PC-3 (cell line): Measurements from ENCODE around the gene TENM4. TPM values are rescaled to one million over a fixed set of nuclear protein-coding genes. Genes with fewer than 3 reads are reported as not detected.

Experiments
- ATAC-seq: fragments of 200-7000 bp; cut with Tn5 transposase; 2 replicates; pipeline ENCODE4 v1.9.1; 2020; ENCODE audit warnings: mild to moderate bottlenecking, moderate library complexity
- BruUV-seq: library from RNA; stranded (reverse); fragments of 400-500 nt; replicated peaks from 2 replicates; lab custom pipeline; 2021; lab: Mats Ljungman, UMichigan
- CTCF ChIA-PET: fragments of 300-600 bp; sonication (Branson Sonifier 250); formaldehyde crosslinking; loops from one replicate; lab custom pipeline; 2022; ENCODE audit warnings: antibody characterized with exemption; lab: Charles Lee
- POLR2A ChIA-PET: fragments of 300-600 bp; sonication (Branson Sonifier 250); formaldehyde crosslinking; loops from one replicate; lab custom pipeline; 2022; ENCODE audit warnings: antibody characterized with exemption; ENCODE audit not compliant: unreplicated experiment; lab: Charles Lee
- DNase-seq: peaks from one replicate; pipeline ENCODE4 v3.0.0-alpha.2; 2015
- H2AFZ ChIP-seq: fragments of 300-600 bp; sonication (generic); 2 replicates; pipeline ENCODE4 v1.6.0; 2016; ENCODE audit warnings: antibody characterized with exemption, low read length
- H3F3A ChIP-seq: fragments of 300-600 bp; sonication (generic); one replicate; pipeline ENCODE4 v1.6.0; 2017; ENCODE audit warnings: antibody characterized with exemption, low read length, control low read depth, mild to moderate bottlenecking; ENCODE audit not compliant: unreplicated experiment
- H3K27ac ChIP-seq: fragments of 300-600 bp; sonication (generic); 2 replicates; pipeline ENCODE4 v1.5.1; 2016; ENCODE audit warnings: mild to moderate bottlenecking, low read length
- H3K27me3 ChIP-seq: fragments of 300-600 bp; sonication (generic); 2 replicates; pipeline ENCODE4 v1.6.1; 2016; ENCODE audit warnings: low read length, mixed read lengths
- H3K36me3 ChIP-seq: fragments of 300-600 bp; sonication (generic); 2 replicates; pipeline ENCODE4 v1.6.1; 2016; ENCODE audit warnings: low read depth, mixed run types, low read length, mixed read lengths
- H3K4me1 ChIP-seq: fragments of 300-600 bp; sonication (generic); 2 replicates; pipeline ENCODE4 v1.5.1; 2016; ENCODE audit warnings: low read length; ENCODE audit not compliant: insufficient read depth
- H3K4me2 ChIP-seq: fragments of 300-600 bp; sonication (generic); 2 replicates; pipeline ENCODE4 v1.6.0; 2016; ENCODE audit warnings: low read length
- H3K4me3 ChIP-seq: fragments of 300-600 bp; sonication (generic); 2 replicates; pipeline ENCODE4 v1.5.1; 2016; ENCODE audit warnings: mild to moderate bottlenecking, low read length, mixed read lengths
- H3K79me2 ChIP-seq: fragments of 300-600 bp; sonication (generic); 2 replicates; pipeline ENCODE4 v1.6.1; 2017; ENCODE audit warnings: low read length, mixed read lengths
- H3K9ac ChIP-seq: fragments of 300-600 bp; sonication (generic); 2 replicates; pipeline ENCODE4 v1.6.0; 2016; ENCODE audit warnings: mild to moderate bottlenecking, low read length
- H3K9me2 ChIP-seq: fragments of 300-600 bp; sonication (generic); replicated peaks from 2 replicates; pipeline ENCODE4 v1.6.1; 2016; ENCODE audit warnings: mixed run types, low read length, mixed read lengths
- H3K9me3 ChIP-seq: fragments of 300-600 bp; sonication (generic); 2 replicates; pipeline ENCODE4 v1.6.1; 2016; ENCODE audit warnings: low read length, mixed read lengths
- H4K20me1 ChIP-seq: fragments of 300-600 bp; sonication (generic); 2 replicates; pipeline ENCODE4 v1.6.1; 2016; ENCODE audit warnings: low read length, mixed read lengths
- CTCF ChIP-seq: fragments of 300-600 bp; sonication (generic); conservative IDR thresholded peaks from 2 replicates; pipeline ENCODE4 v1.5.1; 2017; ENCODE audit warnings: antibody characterized with exemption, low read depth, mild to moderate bottlenecking, low read length
- EZH2 ChIP-seq: fragments of 300-600 bp; sonication (generic); IDR thresholded peaks from one replicate; pipeline ENCODE4 v1.6.1; 2017; ENCODE audit warnings: antibody characterized with exemption, mild to moderate bottlenecking, low read length; ENCODE audit not compliant: unreplicated experiment
- EZH2phosphoT487 ChIP-seq: fragments of 300-600 bp; sonication (generic); IDR thresholded peaks from 2 replicates; pipeline ENCODE4 v1.6.1; 2018; ENCODE audit warnings: mild to moderate bottlenecking, antibody characterized with exemption, low read length, borderline replicate concordance
- intact Hi-C: fragments of 100-400 bp; cut with micrococcal nuclease; formaldehyde crosslinking; loops from 2 replicates; pipeline ENCODE4 v1.9.0; 2023
- total RNA-seq: library from RNA; depleted of rRNA; stranded (reverse); fragments of >200 nt; gene quantifications from 2 replicates; pipeline ENCODE4 v1.2.3, GENCODE V29; 2014

The TENM4 gene
- total RNA-seq, 1 experiment from 2014 or later, result 19.7 TPM

- intact Hi-C loops, result no loop called here
- ChIA-PET POLR2A (no interaction called here), CTCF (no interaction called here)
- H3K4me1 ChIP-seq, result no peaks in the 10 kb centered on the region
- H3K9me3 ChIP-seq, result no peaks in the 10 kb centered on the region
- H3K9ac ChIP-seq, result no peak overlapping the region
- no peaks in the 10 kb centered on the region for H3K79me2 ChIP-seq
- no peaks in the 10 kb centered on the region for H3K9me2 ChIP-seq
- no peak overlapping the region for H2AFZ ChIP-seq
- H3K27me3 ChIP-seq, result peaks cover 41% of the 10 kb centered on the region
- BruUV-seq, result no TSS peak
- H3K36me3 ChIP-seq, result no peaks in the 10 kb centered on the region
- H3K4me3 ChIP-seq, result no peak overlapping the region
- H3K4me2 ChIP-seq, result no peak overlapping the region
- ATAC-seq, result no peak
- DNase-seq, result no peak
- H3K27ac ChIP-seq, result no peak overlapping the region
- H4K20me1 ChIP-seq, result no peaks in the 10 kb centered on the region
- TF ChIP-seq EZH2phosphoT487 (no peak), CTCF (no peak), EZH2 (no peak)
- no peaks in the 10 kb centered on the region for H3F3A ChIP-seq
These were observed 235.0 kb downstream of the TENM4 start for GRCh38 chr11:79205786-79206185.

- ChIA-PET CTCF (no interaction called here), POLR2A (no interaction called here)
- Histone ChIP-seq H3K27ac (no peak overlapping the region), H4K20me1 (no peaks in the 10 kb centered on the region), H3K27me3 (peaks cover 12% of the 10 kb centered on the region), H3K4me2 (no peak overlapping the region), H3K9me3 (no peaks in the 10 kb centered on the region), H2AFZ (no peak overlapping the region), H3K4me3 (no peak overlapping the region), H3K4me1 (no peaks in the 10 kb centered on the region), H3F3A (no peaks in the 10 kb centered on the region), H3K9me2 (no peaks in the 10 kb centered on the region), H3K79me2 (no peaks in the 10 kb centered on the region), H3K9ac (no peak overlapping the region), H3K36me3 (no peaks in the 10 kb centered on the region)
- BruUV-seq, result no TSS peak
- intact Hi-C loops, result no loop called here
- TF ChIP-seq EZH2, result no peak
- no peak for TF ChIP-seq CTCF
- no peak for TF ChIP-seq EZH2phosphoT487
- peak; percentile 13 for DNase-seq
- ATAC-seq, result no peak
These were observed 239.0 kb downstream of the TENM4 start for GRCh38 chr11:79201677-79202347.

- no peak overlapping the region for H2AFZ ChIP-seq
- no peaks in the 10 kb centered on the region for H3K36me3 ChIP-seq
- H3K9me3 ChIP-seq, result no peaks in the 10 kb centered on the region
- H3K27ac ChIP-seq, result no peak overlapping the region
- POLR2A ChIA-PET, result no interaction called here
- H3K79me2 ChIP-seq, result no peaks in the 10 kb centered on the region
- H3K4me2 ChIP-seq, result no peak overlapping the region
- BruUV-seq, result no TSS peak
- H3K9me2 ChIP-seq, result no peaks in the 10 kb centered on the region
- H3K27me3 ChIP-seq, result peaks cover 24% of the 10 kb centered on the region
- no peak for TF ChIP-seq EZH2phosphoT487
- TF ChIP-seq CTCF, result no peak
- no peak for TF ChIP-seq EZH2
- ATAC-seq (no peak), DNase-seq (no peak)
- intact Hi-C loops, result no loop called here
- CTCF ChIA-PET, result no interaction called here
- H3K4me1 ChIP-seq, result no peaks in the 10 kb centered on the region
- H3F3A ChIP-seq, result no peaks in the 10 kb centered on the region
- no peak overlapping the region for H3K9ac ChIP-seq
- H3K4me3 ChIP-seq, result no peak overlapping the region
- H4K20me1 ChIP-seq, result no peaks in the 10 kb centered on the region
These were observed 240.3 kb downstream of the TENM4 start for GRCh38 chr11:79200398-79201070.
